ENCODE measurements around the gene PGM1.

The PGM1 gene

DNA sequence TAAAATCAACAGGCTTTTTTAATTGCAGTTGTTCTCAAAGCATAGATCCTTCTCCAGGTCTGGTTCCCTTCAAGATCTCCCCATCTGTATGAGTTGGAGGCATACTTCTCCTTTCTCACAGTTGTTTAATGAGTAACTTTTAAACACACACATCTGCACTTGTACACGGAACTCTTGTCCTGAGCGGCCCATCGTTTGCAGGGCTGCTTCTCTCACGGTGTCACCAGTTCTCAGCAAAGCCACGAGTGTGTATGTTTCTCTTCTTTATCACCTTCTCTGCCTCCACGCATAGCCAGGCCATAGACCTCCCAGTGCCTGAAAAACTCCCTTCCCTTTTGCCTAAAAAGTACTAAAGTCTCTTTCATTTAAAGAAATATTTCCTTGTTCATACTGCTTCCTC lies 111.9 kb downstream of the PGM1 start:
- DNase-seq = no peak

DNA sequence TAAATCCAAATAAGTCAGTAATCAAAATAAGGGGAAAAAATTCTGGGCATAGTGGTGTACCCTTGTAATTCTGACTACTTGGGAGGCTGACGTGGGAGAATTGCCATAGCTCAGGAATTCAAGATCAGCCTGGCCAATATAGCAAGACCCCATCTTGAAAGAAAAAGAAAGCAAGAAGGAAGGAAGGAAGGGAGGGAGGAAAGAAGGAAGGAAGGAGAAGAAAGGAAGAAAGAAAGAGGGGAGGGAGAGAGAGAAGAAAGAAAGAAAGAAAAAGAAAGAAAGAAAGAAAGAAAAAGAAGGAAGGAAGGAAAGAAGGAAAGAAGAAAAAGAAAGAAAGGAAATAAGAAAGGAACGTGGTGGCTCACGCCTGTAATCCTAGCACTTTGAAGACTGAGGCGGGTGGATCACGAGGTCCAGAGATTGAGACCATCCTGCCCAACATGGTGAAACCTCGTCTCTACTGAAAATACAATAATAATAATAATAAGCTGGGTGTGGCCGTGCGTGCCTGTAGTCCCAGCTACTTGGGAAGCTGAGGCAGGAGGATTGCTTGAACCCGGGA lies 116.1 kb downstream of the PGM1 start:
- DNase-seq = no peak

Data from NCI-H526 treated with DMSO at 0.1 percent for 48 hours (cell line).